ENCODE results near the gene GARIN5A.
"Not testable (repeated sequence)": the region's sequence is repeated elsewhere in the genome, so short reads cannot be mapped to it uniquely, and the experiment has no call there.

GARIN5A gene

GRCh38 chr19:50489461-50490011 is 12.9 kb upstream of the GARIN5A start:
- DNase-seq (ENCODE audit: low read depth in 1 of 2, low spot score in 1 of 2), result no peak

- DNase-seq (ENCODE audit: low read depth in 1 of 2, low spot score in 1 of 2), result no peak
Observed at GRCh38 chr19:50488389-50489194, 11.9 kb upstream of the GARIN5A start.

- DNase-seq (ENCODE audit: low read depth in 1 of 2, low spot score in 1 of 2), result peak in 1 of 2 donors; percentile 45
Observed at GRCh38 chr19:50486823-50487515, 10.3 kb upstream of the GARIN5A start.

GRCh38 chr19:50485284-50485955 is 8.8 kb upstream of the GARIN5A start:
- no peak for DNase-seq (ENCODE audit: low read depth in 1 of 2, low spot score in 1 of 2)

GRCh38 chr19:50482916-50483315 is 6.3 kb upstream of the GARIN5A start:
- no peak for DNase-seq (ENCODE audit: low read depth in 1 of 2, low spot score in 1 of 2)

GRCh38 chr19:50482271-50482855 is 5.7 kb upstream of the GARIN5A start:
- no peak for DNase-seq (ENCODE audit: low read depth in 1 of 2, low spot score in 1 of 2)

GRCh38 chr19:50481351-50482149 is 4.9 kb upstream of the GARIN5A start:
- DNase-seq (ENCODE audit: low read depth in 1 of 2, low spot score in 1 of 2), result no peak

- DNase-seq (ENCODE audit: low read depth in 1 of 2, low spot score in 1 of 2), result no peak
Observed at GRCh38 chr19:50480281-50481111, 3.8 kb upstream of the GARIN5A start.

GRCh38 chr19:50479761-50480251 is 3.2 kb upstream of the GARIN5A start:
- DNase-seq (ENCODE audit: low read depth in 1 of 2, low spot score in 1 of 2), result no peak

- no peak for DNase-seq (ENCODE audit: low read depth in 1 of 2, low spot score in 1 of 2)
Observed at GRCh38 chr19:50478901-50479715, 2.5 kb upstream of the GARIN5A start.

GRCh38 chr19:50477751-50478515 is 1.3 kb upstream of the GARIN5A start:
- DNase-seq (ENCODE audit: low read depth in 1 of 2, low spot score in 1 of 2), result no peak

GRCh38 chr19:50476907-50477238 is 225 bp upstream of the GARIN5A start:
- DNase-seq (ENCODE audit: low read depth in 1 of 2, low spot score in 1 of 2), result no peak

GRCh38 chr19:50475736-50476223 is 868 bp downstream of the GARIN5A start:
- no peak for DNase-seq (ENCODE audit: low read depth in 1 of 2, low spot score in 1 of 2)

- no peak for DNase-seq (ENCODE audit: low read depth in 1 of 2, low spot score in 1 of 2)
Observed at GRCh38 chr19:50475101-50475568, 1.5 kb downstream of the GARIN5A start.

- not testable (repeated sequence) for DNase-seq (ENCODE audit: low read depth in 1 of 2, low spot score in 1 of 2)
Observed at GRCh38 chr19:50473336-50473735, 3.3 kb downstream of the GARIN5A start.

- DNase-seq (ENCODE audit: low read depth in 1 of 2, low spot score in 1 of 2), result no peak
Observed at GRCh38 chr19:50468818-50469217, 7.8 kb downstream of the GARIN5A start.

GRCh38 chr19:50467566-50467965 is 9.1 kb downstream of the GARIN5A start:
- no peak for DNase-seq (ENCODE audit: low read depth in 1 of 2, low spot score in 1 of 2)

- no peak for DNase-seq (ENCODE audit: low read depth in 1 of 2, low spot score in 1 of 2)
Observed at GRCh38 chr19:50466706-50467039, 10.0 kb downstream of the GARIN5A start.

All from stimulated activated CD4-positive, alpha-beta T cell treated with anti-CD3 and anti-CD28 coated beads, Interleukin-15, amount 100 ng/mL, for 1 hour (primary cell).